HepG2 (cell line): ENCODE results near the gene CDC42EP5. TPM values are rescaled to one million over a fixed set of nuclear protein-coding genes. Genes with fewer than 3 reads are reported as not detected.

Source experiments
- ATF4 ChIP-seq, 2 experiments: fragments of 450-650 bp in 1 of 2; sonication (generic) in 1 of 2; formaldehyde crosslinking; IDR thresholded peaks; 2 replicates each; pipeline versions ENCODE4 v1.5.0 to v1.8.0; 2020 to 2022; ENCODE audit warnings: mild to moderate bottlenecking in 1 of 2, missing genetic modification reagents in 1 of 2
- BORCS8-MEF2B ChIP-seq: sonication (generic); formaldehyde crosslinking; IDR thresholded peaks from 2 replicates; pipeline ENCODE4 v1.8.0; 2022; ENCODE audit warnings: mild to moderate bottlenecking, missing genetic modification reagents
- CHD4 ChIP-seq: fragments of 200-600 bp; sonication (generic); IDR thresholded peaks from 2 replicates; pipeline ENCODE4 v1.7.0; 2017; ENCODE audit warnings: mild to moderate bottlenecking, low read length, borderline replicate concordance
- CREB3 ChIP-seq: sonication (generic); formaldehyde crosslinking; IDR thresholded peaks from 2 replicates; pipeline ENCODE4 v1.5.0; 2020; ENCODE audit warnings: missing genetic modification reagents
- CREM ChIP-seq, 2 experiments: sonication (generic) in 1 of 2; formaldehyde crosslinking in 1 of 2; IDR thresholded peaks; 2 replicates each; pipeline versions ENCODE4 v1.4.0 to v1.6.1; 2016 to 2020; ENCODE audit warnings: antibody characterized with exemption in 1 of 2, mild to moderate bottlenecking in 1 of 2, missing genetic modification reagents in 1 of 2
- GATAD1 ChIP-seq: IDR thresholded peaks from 2 replicates; pipeline ENCODE4 v1.6.1; 2016; ENCODE audit warnings: missing genetic modification reagents, missing compliant biosample characterization
- HOXA9 ChIP-seq: sonication (generic); formaldehyde crosslinking; IDR thresholded peaks from 2 replicates; pipeline ENCODE4 v1.8.1; 2022; ENCODE audit warnings: missing genetic modification reagents, mild to moderate bottlenecking, moderate library complexity, borderline replicate concordance
- IRF9 ChIP-seq: sonication (generic); formaldehyde crosslinking; IDR thresholded peaks from 2 replicates; pipeline ENCODE4 v1.8.0; 2022; ENCODE audit warnings: missing genetic modification reagents, mild to moderate bottlenecking, borderline replicate concordance
- POGK ChIP-seq: sonication (generic); formaldehyde crosslinking; conservative IDR thresholded peaks from 2 replicates; pipeline ENCODE4 v1.8.0; 2022; ENCODE audit warnings: mild to moderate bottlenecking, moderate library complexity, missing genetic modification reagents
- SIN3A ChIP-seq: IDR thresholded peaks from 2 replicates; pipeline ENCODE4 v1.6.1; 2011; ENCODE audit warnings: low read depth, mild to moderate bottlenecking, control low read depth, low read length, borderline replicate concordance
- SP140L ChIP-seq: sonication (generic); formaldehyde crosslinking; IDR thresholded peaks from 2 replicates; pipeline ENCODE4 v1.4.0; 2020; ENCODE audit warnings: missing genetic modification reagents, borderline replicate concordance
- TAF1 ChIP-seq: sonication (generic); formaldehyde crosslinking; IDR thresholded peaks from 2 replicates; pipeline ENCODE4 v1.4.0; 2020; ENCODE audit warnings: missing genetic modification reagents
- XRCC5 ChIP-seq: fragments of 200-400 bp; formaldehyde crosslinking; optimal IDR thresholded peaks from 2 replicates; pipeline ENCODE3; 2017; ENCODE audit warnings: mild to moderate bottlenecking, low read length
- ZBTB42 ChIP-seq: sonication (generic); formaldehyde crosslinking; IDR thresholded peaks from 2 replicates; pipeline ENCODE4 v1.5.0; 2020; ENCODE audit warnings: mild to moderate bottlenecking, missing genetic modification reagents
- ZEB1 ChIP-seq: IDR thresholded peaks from 2 replicates; pipeline ENCODE4 v1.6.1; 2012; ENCODE audit warnings: mild to moderate bottlenecking, low read depth, inconsistent platforms; ENCODE audit not compliant: insufficient replicate concordance
- ZNF451 ChIP-seq: sonication (generic); formaldehyde crosslinking; IDR thresholded peaks from 2 replicates; pipeline ENCODE4 v1.5.0; 2020; ENCODE audit warnings: mild to moderate bottlenecking, missing genetic modification reagents
- ZNF468 ChIP-seq: sonication (generic); formaldehyde crosslinking; IDR thresholded peaks from 2 replicates; pipeline ENCODE4 v1.8.0; 2022; ENCODE audit warnings: mild to moderate bottlenecking, moderate library complexity, missing genetic modification reagents
- ZNF766 ChIP-seq: sonication (generic); formaldehyde crosslinking; IDR thresholded peaks from 2 replicates; pipeline ENCODE4 v1.5.0; 2020; ENCODE audit warnings: missing genetic modification reagents, borderline replicate concordance
- ZSCAN22 ChIP-seq: sonication (generic); formaldehyde crosslinking; IDR thresholded peaks from 2 replicates; pipeline ENCODE4 v1.4.0; 2020; ENCODE audit warnings: mild to moderate bottlenecking, missing genetic modification reagents
- ZSCAN31 ChIP-seq: sonication (generic); formaldehyde crosslinking; IDR thresholded peaks from 2 replicates; pipeline ENCODE4 v1.5.0; 2020; ENCODE audit warnings: low read depth, mild to moderate bottlenecking, missing genetic modification reagents
- polyA plus RNA-seq, 8 experiments: library from polyadenylated mRNA; depleted of rRNA in 3 of 8; stranded (reverse) in 7 of 8; unstranded in 1 of 8; fragments of >200 nt; fragmentation: Illumina TruSeq in 4 of 8; extraction: Trizol in 4 of 8; gene quantifications; 2 replicates each; pipeline versions ENCODE4 v1.2.1 to v1.2.3, GENCODE V29; 2011 to 2016; ENCODE audit warnings: low read depth in 4 of 8, missing spikeins in 1 of 8, mixed read lengths in 1 of 8; ENCODE audit not compliant: insufficient read depth in 1 of 8
- total RNA-seq, 5 experiments: library from RNA; depleted of rRNA; stranded (reverse); fragments of >200 nt; fragmentation: Illumina TruSeq; extraction: Trizol; gene quantifications; 2 replicates each; pipeline ENCODE4 v1.2.3, GENCODE V29; 2016; ENCODE audit warnings: low read depth in 1 of 5
- TF ChIP-seq, protein P1 (sequence below): IDR thresholded peaks from 2 replicates; pipeline ENCODE4 v1.6.1; 2016; ENCODE audit warnings: low read depth, control low read depth
- TF ChIP-seq, protein P2 (sequence below): sonication (generic); formaldehyde crosslinking; IDR thresholded peaks from 2 replicates; pipeline ENCODE4 v1.5.1; 2020; ENCODE audit warnings: mild to moderate bottlenecking, moderate library complexity, missing genetic modification reagents

The CDC42EP5 gene
- total and polyA plus RNA-seq, 2 of the 13 experiments (the other 11 are each of a cell fraction or from before 2014, with no cell fraction given): 0.41 to 1.6 TPM

GRCh38 chr19:54463531-54464043 lies 9.5 kb downstream of the CDC42EP5 start, which contains the start of gene LENG9 (continued):
- peak; percentile 5 for TF ChIP-seq CREM (IDR thresholded peaks at IDR 0.05)
- TF ChIP-seq CREM (CRISPR knock-in tag; IDR thresholded peaks at IDR 0.05): no peak
- TF ChIP-seq SIN3A: peak; percentile 76; the same call in 1 of the 2 replicates
- TF ChIP-seq, protein P1, sequence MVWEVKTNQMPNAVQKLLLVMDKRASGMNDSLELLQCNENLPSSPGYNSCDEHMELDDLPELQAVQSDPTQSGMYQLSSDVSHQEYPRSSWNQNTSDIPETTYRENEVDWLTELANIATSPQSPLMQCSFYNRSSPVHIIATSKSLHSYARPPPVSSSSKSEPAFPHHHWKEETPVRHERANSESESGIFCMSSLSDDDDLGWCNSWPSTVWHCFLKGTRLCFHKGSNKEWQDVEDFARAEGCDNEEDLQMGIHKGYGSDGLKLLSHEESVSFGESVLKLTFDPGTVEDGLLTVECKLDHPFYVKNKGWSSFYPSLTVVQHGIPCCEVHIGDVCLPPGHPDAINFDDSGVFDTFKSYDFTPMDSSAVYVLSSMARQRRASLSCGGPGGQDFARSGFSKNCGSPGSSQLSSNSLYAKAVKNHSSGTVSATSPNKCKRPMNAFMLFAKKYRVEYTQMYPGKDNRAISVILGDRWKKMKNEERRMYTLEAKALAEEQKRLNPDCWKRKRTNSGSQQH (CRISPR knock-in tag): 0 out of 2 replicates have a peak, but pooled peaks have one; percentile 36
- TF ChIP-seq ZNF468 (CRISPR knock-in tag): 0 out of 2 replicates have a peak, but pooled peaks have one; percentile 80
- peak; percentile 21; the same call in 1 of the 2 replicates for TF ChIP-seq GATAD1 (CRISPR knock-in tag)
- no peak for TF ChIP-seq HOXA9 (CRISPR knock-in tag)
- TF ChIP-seq ATF4 (CRISPR knock-in tag; IDR thresholded peaks at IDR 0.05): no peak; a peak in 1 of 4 replicates
- 0 out of 2 replicates have a peak, but pooled peaks have one; percentile 12 for TF ChIP-seq ZSCAN31
- no peak for TF ChIP-seq ZSCAN22
- TF ChIP-seq ZEB1: no peak
- 0 out of 2 replicates have a peak, but pooled peaks have one; percentile 11 for TF ChIP-seq ZNF451 (CRISPR knock-in tag)
- no peak for TF ChIP-seq CHD4
- no peak for TF ChIP-seq XRCC5
- no peak for TF ChIP-seq ZBTB42 (CRISPR knock-in tag)
- TF ChIP-seq TAF1: peak; percentile 74
- TF ChIP-seq, protein P2, sequence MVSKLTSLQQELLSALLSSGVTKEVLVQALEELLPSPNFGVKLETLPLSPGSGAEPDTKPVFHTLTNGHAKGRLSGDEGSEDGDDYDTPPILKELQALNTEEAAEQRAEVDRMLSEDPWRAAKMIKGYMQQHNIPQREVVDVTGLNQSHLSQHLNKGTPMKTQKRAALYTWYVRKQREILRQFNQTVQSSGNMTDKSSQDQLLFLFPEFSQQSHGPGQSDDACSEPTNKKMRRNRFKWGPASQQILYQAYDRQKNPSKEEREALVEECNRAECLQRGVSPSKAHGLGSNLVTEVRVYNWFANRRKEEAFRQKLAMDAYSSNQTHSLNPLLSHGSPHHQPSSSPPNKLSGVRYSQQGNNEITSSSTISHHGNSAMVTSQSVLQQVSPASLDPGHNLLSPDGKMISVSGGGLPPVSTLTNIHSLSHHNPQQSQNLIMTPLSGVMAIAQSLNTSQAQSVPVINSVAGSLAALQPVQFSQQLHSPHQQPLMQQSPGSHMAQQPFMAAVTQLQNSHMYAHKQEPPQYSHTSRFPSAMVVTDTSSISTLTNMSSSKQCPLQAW (CRISPR knock-in tag): no peak
- TF ChIP-seq IRF9 (CRISPR knock-in tag): peak; percentile 30; the same call in 1 of the 2 replicates
- no peak for TF ChIP-seq SP140L (CRISPR knock-in tag)
- TF ChIP-seq POGK (CRISPR knock-in tag): no peak
- no peak for TF ChIP-seq CREB3 (CRISPR knock-in tag)
- TF ChIP-seq BORCS8-MEF2B (CRISPR knock-in tag): no peak
- TF ChIP-seq ZNF766 (CRISPR knock-in tag): no peak
